Right ventricle myocardium superior (tissue), 1 donor: ENCODE data around the gene C9orf152. TPM values are rescaled to one million over a fixed set of nuclear protein-coding genes. Genes with fewer than 3 reads are reported as not detected.
"Not testable (repeated sequence)": the region's sequence is repeated elsewhere in the genome, so short reads cannot be mapped to it uniquely, and the experiment has no call there.

Experiments
- ATAC-seq: fragments of 200-7000 bp; cut with Tn5 transposase; one replicate; pipeline ENCODE4 v1.9.1; 2020; ENCODE audit warnings: mild to moderate bottlenecking; ENCODE audit not compliant: poor library complexity
- DNase-seq: peaks from one replicate; pipeline ENCODE4 v3.0.0-alpha.2; 2020
- intact Hi-C: fragments of 100-400 bp; cut with DNase I; formaldehyde crosslinking; loops from one replicate; pipeline ENCODE4 v1.11.2; 2022
- total RNA-seq: library from RNA; stranded (reverse); fragmentation: NEBNext Ultra II Directional; extraction: Animal tissue kit (Norgen Biotek cat#: 25700); gene quantifications from one replicate; pipeline ENCODE4 v1.2.1, GENCODE V29; 2021
- donor health status: DM: no; HTN: yes; CAD: no; lungs with severe emphysema.

The C9orf152 gene
- total RNA-seq, 1 donor from 2014 or later, result not detected

DNA sequence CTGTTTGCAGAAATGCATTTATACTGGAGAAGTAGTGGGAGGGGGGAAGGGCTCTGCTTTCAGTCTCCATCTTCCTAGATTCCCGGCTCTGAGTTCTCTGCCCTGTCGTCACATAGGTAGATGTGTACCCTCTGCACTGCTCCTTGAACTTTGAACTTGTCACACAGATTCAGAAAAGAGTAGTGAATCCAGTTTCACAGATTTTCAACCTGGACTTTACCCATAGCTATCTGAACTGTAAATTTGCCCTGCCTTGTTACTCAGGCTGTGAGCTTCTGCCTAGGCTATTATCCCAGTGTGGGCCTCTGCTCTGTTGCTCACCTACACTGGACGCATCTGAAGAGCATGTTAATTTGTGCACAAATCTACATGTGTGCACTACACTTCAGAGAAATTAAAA, 12.8 kb upstream of the C9orf152 start:
- intact Hi-C loops, result no loop called here
- ATAC-seq, result no peak
- no peak for DNase-seq

DNA sequence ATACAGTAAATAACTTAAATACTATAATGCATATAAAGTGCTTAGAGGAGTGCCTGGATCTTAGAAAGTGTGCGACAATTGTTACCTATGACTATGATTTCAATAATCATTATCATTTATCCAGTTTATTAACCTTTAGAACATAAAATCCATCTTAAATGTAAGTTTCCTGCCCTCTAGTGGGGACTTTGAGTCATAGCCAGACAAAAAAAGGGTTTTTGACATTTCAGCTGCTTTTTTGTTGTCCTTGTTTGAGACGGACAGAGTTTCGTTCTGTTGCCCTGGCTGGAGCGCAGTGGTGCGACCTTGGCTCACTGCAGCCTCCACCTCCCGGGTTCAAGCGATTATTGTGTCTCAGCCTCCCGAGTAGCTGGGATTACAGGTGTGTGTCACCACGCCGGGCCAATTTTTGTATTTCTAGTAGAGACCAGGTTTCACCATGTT, 9.7 kb upstream of the C9orf152 start:
- intact Hi-C loops, result loop anchor here (10.0 kb wide), 1 partner anchor 313 kb away; no protein-coding TSS in a partner anchor
- ATAC-seq (no peak), DNase-seq (no peak)

GRCh38 chr9:110214586-110215355, 6.8 kb upstream of the C9orf152 start:
- no peak for DNase-seq
- intact Hi-C loops, result loop anchor here (10.0 kb wide), 1 partner anchor 310 kb away; no protein-coding TSS in a partner anchor
- ATAC-seq, result no peak

- no peak for ATAC-seq
- intact Hi-C loops, result loop anchor here (10.0 kb wide), 1 partner anchor 309 kb away; no protein-coding TSS in a partner anchor
- no peak for DNase-seq
These were observed 6.1 kb upstream of the C9orf152 start for GRCh38 chr9:110214090-110214489.

DNA sequence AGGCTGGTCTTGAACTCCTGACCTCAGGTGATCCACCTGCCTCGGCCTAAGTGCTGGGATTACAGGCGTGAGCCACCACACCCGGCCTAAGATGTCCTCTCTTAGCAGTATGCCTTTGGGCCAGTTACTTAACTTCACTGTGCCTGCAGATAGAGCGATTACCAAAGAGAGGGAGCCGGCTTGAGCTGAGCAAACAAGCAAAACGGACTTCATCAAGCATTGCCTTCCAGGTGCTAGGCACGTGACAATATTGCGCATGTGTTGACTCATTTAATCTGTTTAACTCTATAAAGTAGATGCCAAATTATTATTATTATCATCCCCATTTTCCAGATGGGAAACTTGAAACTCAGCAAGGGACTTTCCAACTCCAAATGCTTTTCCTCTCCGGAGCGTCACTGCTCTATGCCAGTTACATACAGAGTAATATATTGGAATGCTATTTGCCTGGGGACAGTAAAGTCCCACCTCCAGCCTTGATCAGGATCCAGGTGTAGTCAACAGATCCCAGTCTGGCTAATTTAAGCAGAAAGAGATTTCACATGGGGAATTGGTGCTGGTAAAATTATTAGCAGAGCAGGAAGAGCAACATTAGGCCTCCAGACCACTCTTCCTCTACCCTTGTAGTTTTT, 5.6 kb upstream of the C9orf152 start:
- DNase-seq, result no peak
- intact Hi-C loops, result loop anchor here (10.0 kb wide), 1 partner anchor 309 kb away; no protein-coding TSS in a partner anchor
- ATAC-seq, result no peak

DNA sequence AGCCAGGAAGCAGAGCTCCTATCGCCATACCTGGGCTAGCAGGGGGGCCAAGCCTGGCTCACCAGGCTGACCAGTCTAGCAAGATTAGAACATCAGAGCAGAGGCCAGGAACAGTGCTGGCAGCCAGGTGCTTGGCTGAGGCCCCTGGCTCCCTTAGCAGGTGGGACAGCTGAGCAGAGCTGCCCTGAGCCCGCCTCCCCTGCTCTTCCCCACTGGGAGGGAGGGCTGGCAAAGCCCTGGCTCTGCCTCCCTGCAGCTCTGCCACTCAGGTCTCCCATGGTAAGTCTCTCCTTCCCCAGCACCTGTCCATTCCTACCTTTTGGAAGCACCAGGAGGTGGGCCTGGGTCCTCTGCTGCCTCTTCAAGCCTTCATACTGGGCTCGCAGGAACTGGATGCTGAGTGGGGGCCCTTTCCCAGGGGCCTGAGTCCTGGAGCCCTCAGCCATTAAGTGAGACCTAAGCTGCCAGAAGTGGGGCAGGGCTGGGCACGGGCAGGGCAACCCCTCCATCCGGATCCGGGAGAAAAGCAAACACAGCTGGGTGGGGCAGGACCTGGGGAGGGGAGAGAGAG, 803 bp downstream of the C9orf152 start:
- no peak for ATAC-seq
- no peak for DNase-seq
- intact Hi-C loops, result no loop called here

DNA sequence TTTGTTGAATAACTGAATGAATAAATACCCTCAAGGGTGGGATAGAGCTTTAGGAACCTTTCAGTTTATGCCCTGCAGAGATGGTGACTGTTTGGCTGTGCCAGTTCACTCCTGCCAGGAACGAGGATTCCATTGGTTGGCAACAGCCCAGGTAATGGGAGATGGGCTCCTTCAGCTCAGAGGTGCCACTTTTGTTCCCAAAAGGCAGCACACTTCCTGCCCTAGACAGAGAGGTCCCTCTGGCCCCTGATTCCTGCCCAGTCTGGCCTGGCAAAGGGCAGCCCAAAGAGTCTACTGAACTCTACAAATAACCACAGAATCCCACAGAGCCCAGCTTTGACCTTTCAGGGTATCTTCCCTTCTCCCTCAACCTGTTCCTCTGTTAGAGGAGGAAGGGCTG, 1.6 kb downstream of the C9orf152 start:
- ATAC-seq (no peak), DNase-seq (no peak)
- intact Hi-C loops, result no loop called here

DNA sequence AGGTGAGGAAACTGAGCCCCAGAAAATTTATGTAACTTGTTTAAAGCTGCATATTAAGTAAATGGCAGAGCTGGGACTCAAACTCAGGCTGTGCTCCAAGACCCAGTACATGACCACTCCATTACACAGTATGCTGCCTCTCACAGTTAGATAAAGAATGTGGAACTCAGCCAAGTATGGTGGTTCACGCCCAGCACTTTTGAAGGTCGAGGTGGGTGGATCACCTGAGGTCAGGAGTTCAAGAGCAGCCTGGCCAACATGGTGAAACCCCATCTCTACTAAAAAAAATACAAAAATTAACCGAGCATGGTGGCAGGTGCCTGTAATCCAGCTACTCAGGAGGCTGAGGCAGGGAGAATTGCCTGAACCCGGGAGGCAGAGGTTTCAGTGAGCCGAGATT, 2.3 kb downstream of the C9orf152 start:
- ATAC-seq, DNase-seq, intact Hi-C loops: not testable (repeated sequence)

GRCh38 chr9:110202232-110202631, 5.7 kb downstream of the C9orf152 start:
- intact Hi-C loops, result no loop called here
- DNase-seq (no peak), ATAC-seq (no peak)

DNA sequence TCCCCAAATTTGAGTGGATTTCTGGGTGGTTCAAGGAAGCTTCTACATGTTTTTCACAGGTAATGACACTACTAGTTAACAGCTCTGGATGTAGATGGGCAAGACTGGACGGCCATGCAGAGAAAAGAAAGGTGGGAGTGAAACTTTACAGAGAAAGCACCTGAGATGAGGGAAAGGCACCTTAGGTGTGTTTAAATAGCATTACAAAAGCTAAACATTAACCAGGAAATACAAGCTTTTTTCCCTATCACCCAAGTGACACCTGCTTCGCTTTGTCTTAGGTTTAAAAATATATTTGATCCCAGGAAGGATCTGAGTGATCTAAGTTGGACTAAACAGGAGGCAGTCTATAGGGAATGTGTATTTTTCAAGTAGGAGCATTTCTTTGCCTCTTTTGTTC, 8.3 kb downstream of the C9orf152 start:
- ATAC-seq (no peak), DNase-seq (no peak)
- intact Hi-C loops, result no loop called here

DNA sequence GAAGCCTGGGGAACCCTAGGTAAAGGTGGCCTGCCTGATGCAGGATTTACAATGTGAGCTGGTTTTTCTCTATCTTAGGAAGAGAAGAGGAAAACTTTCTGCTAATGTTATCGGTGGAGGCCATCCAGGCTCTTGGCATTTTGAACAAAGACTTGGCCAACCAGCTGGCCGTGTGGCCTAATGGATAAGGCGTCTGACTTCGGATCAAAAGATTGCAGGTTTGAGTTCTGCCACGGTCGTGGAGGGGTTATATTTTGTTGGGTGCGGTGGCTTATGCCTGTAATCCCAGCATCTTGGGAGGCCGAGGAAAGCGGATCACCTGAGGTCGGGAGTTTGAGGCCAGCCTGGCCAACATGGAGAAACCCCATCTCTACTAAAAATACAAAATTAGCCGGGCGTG, 9.6 kb downstream of the C9orf152 start:
- intact Hi-C loops, result no loop called here
- DNase-seq (no peak), ATAC-seq (no peak)

GRCh38 chr9:110197330-110198187, 10.4 kb downstream of the C9orf152 start:
- peak; percentile 29 for ATAC-seq

DNA sequence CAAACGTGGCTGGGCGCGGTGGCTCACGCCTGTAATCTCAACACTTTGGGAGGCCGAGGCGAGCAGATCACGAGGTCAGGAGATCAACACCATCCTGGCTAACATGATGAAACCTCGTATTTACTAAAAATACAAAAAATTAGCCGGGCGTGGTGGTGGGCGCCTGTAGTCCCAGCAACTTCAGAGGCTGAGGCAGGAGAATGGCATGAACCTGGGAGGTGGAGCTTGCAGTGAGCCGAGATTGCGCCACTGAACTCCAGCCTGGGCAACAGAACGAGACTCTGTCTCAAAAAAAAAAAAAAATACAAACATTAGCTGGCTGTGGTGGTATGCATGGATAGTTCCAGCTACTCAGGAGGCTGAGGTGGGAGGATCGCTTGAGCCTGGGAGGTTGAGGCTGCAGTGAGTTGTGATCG, 11.9 kb downstream of the C9orf152 start:
- DNase-seq, ATAC-seq, intact Hi-C loops: not testable (repeated sequence)

More at GRCh38 chr9:110197330-110198187, 10.4 kb downstream of the C9orf152 start:
- intact Hi-C loops, result no loop called here
- DNase-seq, result no peak

DNA sequence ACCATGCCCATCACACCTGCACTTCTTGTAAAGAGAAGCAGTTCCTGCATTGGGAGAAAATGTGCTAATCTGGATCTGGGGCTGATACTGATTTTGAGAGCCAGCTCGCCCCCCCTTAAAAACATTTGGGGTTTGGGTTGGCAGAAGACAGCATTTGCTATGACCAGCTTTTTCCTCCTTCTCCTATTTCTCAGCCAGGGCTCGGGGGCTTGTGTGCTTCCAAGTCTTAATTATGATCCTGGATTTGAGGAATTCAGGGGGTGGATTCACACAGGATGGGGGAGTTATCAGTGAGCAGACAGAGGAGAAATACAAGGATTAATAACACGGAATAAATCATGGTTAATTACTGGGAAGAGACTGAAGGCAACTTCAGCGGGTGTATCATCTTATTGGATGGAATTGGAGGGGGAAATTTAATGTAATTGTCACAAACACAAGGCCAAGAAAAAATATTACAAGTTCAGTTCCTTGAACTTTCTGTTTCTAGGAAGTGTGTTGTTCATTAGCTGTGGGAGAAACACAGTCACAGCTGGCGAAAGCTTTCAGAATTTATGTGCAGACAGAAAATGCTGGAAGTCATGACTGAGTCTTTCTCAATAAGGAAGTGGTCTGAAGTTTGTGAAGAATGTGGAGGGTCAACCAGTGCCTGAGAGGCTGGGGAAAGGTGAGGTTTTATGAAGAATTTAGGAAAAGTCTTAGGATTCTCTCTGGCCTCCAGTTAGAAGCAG, 15.3 kb downstream of the C9orf152 start:
- intact Hi-C loops, result no loop called here
- DNase-seq (no peak), ATAC-seq (peak; percentile 38)

GRCh38 chr9:110191615-110192014, 16.3 kb downstream of the C9orf152 start:
- no peak for ATAC-seq
- no peak for DNase-seq
- intact Hi-C loops, result no loop called here

GRCh38 chr9:110189559-110190320, 18.2 kb downstream of the C9orf152 start:
- no peak for DNase-seq
- intact Hi-C loops, result no loop called here
- ATAC-seq, result no peak

DNA sequence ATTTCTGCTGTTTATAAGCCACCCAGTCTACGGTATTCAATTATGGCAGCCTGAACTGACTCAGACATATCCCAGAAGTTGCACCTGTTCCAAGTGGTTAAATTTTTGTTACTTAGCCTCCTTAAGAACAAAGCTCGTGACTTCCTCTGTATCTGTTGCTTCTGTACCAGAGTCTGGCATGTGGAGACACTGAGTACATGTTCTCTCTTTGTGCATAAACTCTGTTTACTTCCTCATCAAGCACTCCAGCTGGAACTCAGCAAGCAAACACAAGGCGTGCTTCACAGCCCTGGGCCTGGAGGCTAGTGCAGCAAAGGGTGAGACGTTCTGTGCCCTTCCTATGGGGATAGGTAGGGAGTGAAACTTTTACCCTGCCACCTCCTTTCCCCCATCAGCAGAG, 19.0 kb downstream of the C9orf152 start:
- DNase-seq (peak; percentile 50), ATAC-seq (peak; percentile 80)
- intact Hi-C loops, result no loop called here
